Measurements from ENCODE around the gene FHOD3. TPM values are rescaled to one million over a fixed set of nuclear protein-coding genes. Genes with fewer than 3 reads are reported as not detected.
A peak's percentile ranks its signal among the peaks of the same experiment; 100 is the strongest.

FHOD3 gene
- total and polyA plus RNA-seq, 2 of the 4 experiments (the other 2 are of a cell fraction), result 14.6 to 16.0 TPM

GRCh38 chr18:36387310-36387709 is 89.8 kb downstream of the FHOD3 start:
- Histone ChIP-seq H3K27me3 (ENCODE audit: control insufficient read depth, insufficient read depth, low read length) (no peaks in the 10 kb centered on the region), H4K8ac (ENCODE audit: low read depth in 2 of 2, low read length in 2 of 2) (no peak overlapping the region), H3K56ac (ENCODE audit: extremely low read depth, insufficient read depth, low read length) (no peak overlapping the region), H3K14ac (replicated peaks; ENCODE audit: low read depth, low read length) (no peak overlapping the region), H3K79me1 (ENCODE audit: low read depth in 1 of 2, low read length in 2 of 2) (peaks cover 5 to 6% of the 10 kb centered on the region in 2 experiments; a peak in 1 of 4 replicates), H2AK5ac (ENCODE audit: low read depth, low read length) (peak overlapping the region; percentile 49; the same call in 1 of the 2 replicates), H2BK20ac (ENCODE audit: low read depth, low read length) (no peak overlapping the region), H3K9me1 (ENCODE audit: insufficient read depth, low read length) (peaks cover 12% of the 10 kb centered on the region), H3K36me3 (ENCODE audit: control insufficient read depth, insufficient read depth, low read length) (no peaks in the 10 kb centered on the region), H3K9ac (ENCODE audit: low read depth, low read length) (no peak overlapping the region), H3K9me3 (ENCODE audit: control insufficient read depth, insufficient read depth, low read length) (no peaks in the 10 kb centered on the region), H4K91ac (ENCODE audit: insufficient read depth, low read depth, low read length) (no peak overlapping the region), H3K18ac (ENCODE audit: low read depth, low read length) (no peak overlapping the region), H3K4ac (ENCODE audit: low read depth, low read length) (no peak overlapping the region), H2BK120ac (ENCODE audit: low read depth, low read length) (no peak overlapping the region), H3K23ac (ENCODE audit: low read depth, low read length) (no peak overlapping the region), H4K5ac (ENCODE audit: low read depth, low read length) (no peak overlapping the region), H2AFZ (replicated peaks; ENCODE audit: low read length, poor library complexity) (no peak overlapping the region), H4K20me1 (ENCODE audit: insufficient read depth, low read length) (no peaks in the 10 kb centered on the region), H2BK15ac (ENCODE audit: low read depth, low read length) (no peak overlapping the region), H3K4me3 (ENCODE audit: insufficient read depth, low read depth, low read length) (no peak overlapping the region), H2BK5ac (ENCODE audit: low read depth, low read length, poor library complexity, severe bottlenecking) (no peak overlapping the region), H3K27ac (ENCODE audit: insufficient read depth, low read length) (no peak overlapping the region), H2AK9ac (replicated peaks; ENCODE audit: low read depth, low read length, poor library complexity) (peak overlapping the region; percentile 5), H3K4me2 (ENCODE audit: low read depth, low read length) (no peak overlapping the region; the same call in 1 of the 2 replicates), H3K4me1 (ENCODE audit: control insufficient read depth, insufficient read depth, low read length) (peaks cover 7% of the 10 kb centered on the region)
- in situ Hi-C loops (cut with MboI; ENCODE audit: low sequenced_read_pairs) (no loop called here), dilution Hi-C loops (cut with HindIII; ENCODE audit: low sequenced_read_pairs, unreplicated experiment) (no loop called here), intact Hi-C loops (cut with micrococcal nuclease) (no loop called here)
- peak; percentile 27 for DNase-seq
- BruUV-seq (replicated peaks), result no TSS peak
- no peak for ATAC-seq (ENCODE audit: low read depth)
- WGBS, 2 experiments (ENCODE audit: extremely low coverage in 2 of 2, insufficient read length in 1 of 2), result no CpG with 5 or more reads among the region's 3 CpGs
- TF ChIP-seq MAZ (IDR thresholded peaks at IDR 0.05; ENCODE audit: borderline replicate concordance, low read depth, low read length) (no peak), POLR2A (IDR thresholded peaks at IDR 0.05; ENCODE audit: low read depth, low read length) (no peak), USF2 (IDR thresholded peaks at IDR 0.05; ENCODE audit: low read depth, low read length) (no peak), RCOR1 (IDR thresholded peaks at IDR 0.05; ENCODE audit: insufficient replicate concordance, low read length) (no peak), SMC3 (IDR thresholded peaks at IDR 0.05; ENCODE audit: low read depth, low read length) (no peak), BHLHE40 (IDR thresholded peaks at IDR 0.05; ENCODE audit: low read depth, low read length) (no peak), ELK1 (IDR thresholded peaks at IDR 0.05; ENCODE audit: borderline replicate concordance, low read depth, low read length) (no peak), MAFK (IDR thresholded peaks at IDR 0.05; ENCODE audit: low read depth, low read length) (no peak), NFE2L2 (IDR thresholded peaks at IDR 0.05; ENCODE audit: low read depth, low read length) (no peak), MXI1 (IDR thresholded peaks at IDR 0.05; ENCODE audit: borderline replicate concordance, low read depth, low read length) (no peak)
- CTCF ChIA-PET, result interaction anchor here (1.4 kb wide), 1 partner anchor 11 kb away, joined by 3 read pairs; no protein-coding TSS in a partner anchor
- POLR2A ChIA-PET (ENCODE audit: unreplicated experiment), result no interaction called here

All from IMR-90 (cell line).